ENCODE results near the gene ZBTB12. TPM values are rescaled to one million over a fixed set of nuclear protein-coding genes. Genes with fewer than 3 reads are reported as not detected.

The ZBTB12 gene
- polyA plus RNA-seq, 1 donor (not counting 4 experiments of a cell fraction or from before 2014, with no cell fraction given) = 0.64 TPM

DNA sequence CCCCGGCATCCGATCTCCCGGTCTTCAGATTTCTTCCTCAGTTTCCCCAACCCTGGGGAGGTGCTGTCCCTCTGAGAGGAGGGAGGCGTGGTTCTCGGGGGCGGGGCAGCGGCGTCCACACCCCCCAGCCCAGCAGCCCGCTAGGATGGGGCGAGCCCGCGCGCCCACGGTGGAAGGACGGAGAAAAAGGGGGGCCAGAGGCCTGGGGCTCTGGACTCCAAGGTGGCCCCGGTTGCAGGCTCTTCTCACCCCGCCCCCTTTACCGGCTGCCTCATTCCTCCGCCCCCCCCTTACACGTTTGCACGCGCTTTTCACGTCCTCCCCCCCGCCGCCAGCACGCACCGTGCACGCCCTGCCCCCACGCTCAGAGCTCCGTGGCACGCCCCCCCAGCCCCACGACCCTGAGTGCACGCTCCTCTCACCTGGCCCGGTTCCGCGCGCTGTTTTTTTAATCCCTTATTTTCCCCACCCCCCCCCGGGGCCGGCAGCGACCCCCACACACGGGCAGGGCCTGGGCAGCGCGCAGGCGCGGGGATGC lies 402 bp downstream of the ZBTB12 start:
- H2AFZ ChIP-seq (ENCODE audit: control insufficient read depth, low read length) = no peak overlapping the region
- H3K4me1 ChIP-seq (ENCODE audit: control insufficient read depth, extremely low read depth, insufficient read depth, low read length) = peaks cover 13% of the 10 kb centered on the region
- no peak for DNase-seq (ENCODE audit: low read depth, low spot score)
- peak overlapping the region; percentile 57 to 78 (median 71) for H3K4me3 ChIP-seq (ENCODE audit: control insufficient read depth in 2 of 3, extremely low read depth in 1 of 3, insufficient read depth in 2 of 3, low read depth in 1 of 3, low read length in 3 of 3)
- peak overlapping the region; percentile 85 for H3K4me2 ChIP-seq (ENCODE audit: control insufficient read depth, extremely low read depth, insufficient read depth, low read depth, low read length)
- peak overlapping the region; percentile 63 for H3K9ac ChIP-seq (ENCODE audit: control insufficient read depth, extremely low read depth, insufficient read depth, low read length)
- H3K9me1 ChIP-seq (ENCODE audit: control insufficient read depth, extremely low read depth, insufficient read depth, low read length) = no peaks in the 10 kb centered on the region
- H4K20me1 ChIP-seq (ENCODE audit: control insufficient read depth, extremely low read depth, insufficient read depth, low read length) = no peaks in the 10 kb centered on the region
- TF ChIP-seq, protein P1, sequence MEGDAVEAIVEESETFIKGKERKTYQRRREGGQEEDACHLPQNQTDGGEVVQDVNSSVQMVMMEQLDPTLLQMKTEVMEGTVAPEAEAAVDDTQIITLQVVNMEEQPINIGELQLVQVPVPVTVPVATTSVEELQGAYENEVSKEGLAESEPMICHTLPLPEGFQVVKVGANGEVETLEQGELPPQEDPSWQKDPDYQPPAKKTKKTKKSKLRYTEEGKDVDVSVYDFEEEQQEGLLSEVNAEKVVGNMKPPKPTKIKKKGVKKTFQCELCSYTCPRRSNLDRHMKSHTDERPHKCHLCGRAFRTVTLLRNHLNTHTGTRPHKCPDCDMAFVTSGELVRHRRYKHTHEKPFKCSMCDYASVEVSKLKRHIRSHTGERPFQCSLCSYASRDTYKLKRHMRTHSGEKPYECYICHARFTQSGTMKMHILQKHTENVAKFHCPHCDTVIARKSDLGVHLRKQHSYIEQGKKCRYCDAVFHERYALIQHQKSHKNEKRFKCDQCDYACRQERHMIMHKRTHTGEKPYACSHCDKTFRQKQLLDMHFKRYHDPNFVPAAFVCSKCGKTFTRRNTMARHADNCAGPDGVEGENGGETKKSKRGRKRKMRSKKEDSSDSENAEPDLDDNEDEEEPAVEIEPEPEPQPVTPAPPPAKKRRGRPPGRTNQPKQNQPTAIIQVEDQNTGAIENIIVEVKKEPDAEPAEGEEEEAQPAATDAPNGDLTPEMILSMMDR (optimal IDR thresholded peaks at IDR 0.05 in 1 of 3, IDR thresholded peaks at IDR 0.05 in 1 of 3, conservative IDR thresholded peaks at IDR 0.05 in 1 of 3; ENCODE audit: extremely low read depth in 1 of 3, insufficient read depth in 2 of 3, low read length in 3 of 3) = no peak
- no peak for TF ChIP-seq EZH2 (IDR thresholded peaks at IDR 0.05; ENCODE audit: low read length)
- H3K27me3 ChIP-seq (ENCODE audit: control insufficient read depth, extremely low read depth, insufficient read depth, low read length) = no peaks in the 10 kb centered on the region
- no peaks in the 10 kb centered on the region for H3K9me3 ChIP-seq (ENCODE audit: control insufficient read depth, low read depth, low read length)
- FAIRE-seq = no peak
- H3K79me2 ChIP-seq (ENCODE audit: control insufficient read depth, insufficient read depth, low read length) = no peaks in the 10 kb centered on the region
- dilution Hi-C loops (cut with MboI; ENCODE audit: extremely low pct_ligation_motif_present, low sequenced_read_pairs) = no loop called here
- no peak overlapping the region for H3K27ac ChIP-seq (ENCODE audit: control insufficient read depth, insufficient read depth, low read length)
- H3K36me3 ChIP-seq (ENCODE audit: control insufficient read depth in 2 of 2, extremely low read depth in 1 of 2, insufficient read depth in 2 of 2, low read length in 2 of 2) = peaks cover 0 to 1% of the 10 kb centered on the region in 2 experiments

GRCh38 chr6:31900917-31901414 lies 920 bp downstream of the ZBTB12 start:
- Histone ChIP-seq H4K20me1 (ENCODE audit: control insufficient read depth, extremely low read depth, insufficient read depth, low read length) (no peaks in the 10 kb centered on the region), H3K9me1 (ENCODE audit: control insufficient read depth, extremely low read depth, insufficient read depth, low read length) (no peaks in the 10 kb centered on the region), H3K9me3 (ENCODE audit: control insufficient read depth, low read depth, low read length) (no peaks in the 10 kb centered on the region), H3K27ac (ENCODE audit: control insufficient read depth, insufficient read depth, low read length) (no peak overlapping the region), H3K4me1 (ENCODE audit: control insufficient read depth, extremely low read depth, insufficient read depth, low read length) (peaks cover 13% of the 10 kb centered on the region), H3K36me3 (ENCODE audit: control insufficient read depth in 2 of 2, extremely low read depth in 1 of 2, insufficient read depth in 2 of 2, low read length in 2 of 2) (peaks cover 1 to 2% of the 10 kb centered on the region in 2 experiments), H3K27me3 (ENCODE audit: control insufficient read depth, extremely low read depth, insufficient read depth, low read length) (no peaks in the 10 kb centered on the region), H2AFZ (ENCODE audit: control insufficient read depth, low read length) (no peak overlapping the region), H3K4me2 (ENCODE audit: control insufficient read depth, extremely low read depth, insufficient read depth, low read depth, low read length) (peak overlapping the region; percentile 85), H3K4me3 (ENCODE audit: control insufficient read depth in 2 of 3, extremely low read depth in 1 of 3, insufficient read depth in 2 of 3, low read depth in 1 of 3, low read length in 3 of 3) (peak overlapping the region; percentile 37 to 71 (median 57)), H3K9ac (ENCODE audit: control insufficient read depth, extremely low read depth, insufficient read depth, low read length) (no peak overlapping the region), H3K79me2 (ENCODE audit: control insufficient read depth, insufficient read depth, low read length) (no peaks in the 10 kb centered on the region)
- no peak for TF ChIP-seq EZH2 (IDR thresholded peaks at IDR 0.05; ENCODE audit: low read length)
- TF ChIP-seq, protein P1 (optimal IDR thresholded peaks at IDR 0.05 in 1 of 3, IDR thresholded peaks at IDR 0.05 in 1 of 3, conservative IDR thresholded peaks at IDR 0.05 in 1 of 3; ENCODE audit: extremely low read depth in 1 of 3, insufficient read depth in 2 of 3, low read length in 3 of 3) = peak in 1 of 3 experiments; percentile 1
- DNase-seq (ENCODE audit: low read depth, low spot score) (no peak), FAIRE-seq (no peak)
- dilution Hi-C loops (cut with MboI; ENCODE audit: extremely low pct_ligation_motif_present, low sequenced_read_pairs) = no loop called here

All from keratinocyte (primary cell).